ENCODE measurements around the gene TNFRSF21.
"Not testable (repeated sequence)": the region's sequence is repeated elsewhere in the genome, so short reads cannot be mapped to it uniquely, and the experiment has no call there.

TNFRSF21 gene

DNA sequence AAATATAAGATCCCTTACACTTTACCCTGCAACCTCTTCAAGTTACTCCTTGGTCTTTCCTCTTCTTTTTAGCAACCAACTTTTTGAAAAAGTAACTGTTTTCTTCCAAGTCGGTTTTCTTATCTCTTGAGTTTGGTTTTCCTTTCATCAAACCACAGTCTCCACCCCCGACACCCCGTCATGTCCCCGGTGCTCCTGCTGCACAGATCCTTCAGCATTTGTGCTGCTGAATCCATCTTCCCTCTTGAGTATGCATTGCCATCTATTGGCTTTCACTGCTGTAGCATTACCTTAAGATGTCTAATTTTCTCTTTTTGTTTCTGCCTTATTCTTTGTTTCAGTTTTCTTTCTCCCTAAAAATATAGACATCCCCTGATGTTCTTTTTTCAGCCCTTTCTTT, 11.9 kb upstream of the TNFRSF21 start:
- DNase-seq (ENCODE audit: low spot score), result no peak

DNA sequence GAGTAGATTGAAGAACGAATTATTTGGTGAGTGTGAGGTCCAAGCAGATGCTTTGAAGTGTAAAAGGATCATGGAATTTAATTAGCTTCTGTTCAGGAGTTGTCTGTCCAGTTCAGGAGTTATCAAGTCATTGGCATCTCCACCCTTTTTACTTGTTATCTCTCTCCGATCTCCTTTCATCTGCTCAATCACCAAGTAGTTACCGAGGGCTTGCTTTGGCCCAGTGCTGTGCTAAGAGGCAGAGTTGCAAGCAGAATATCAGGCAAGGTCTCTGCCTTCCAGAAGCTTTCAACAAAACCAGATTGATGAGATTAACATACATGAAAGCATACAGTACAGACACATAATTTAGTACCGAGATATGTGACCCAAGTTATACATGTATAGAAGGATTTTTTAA, 10.2 kb upstream of the TNFRSF21 start:
- DNase-seq (ENCODE audit: low spot score), result no peak

DNA sequence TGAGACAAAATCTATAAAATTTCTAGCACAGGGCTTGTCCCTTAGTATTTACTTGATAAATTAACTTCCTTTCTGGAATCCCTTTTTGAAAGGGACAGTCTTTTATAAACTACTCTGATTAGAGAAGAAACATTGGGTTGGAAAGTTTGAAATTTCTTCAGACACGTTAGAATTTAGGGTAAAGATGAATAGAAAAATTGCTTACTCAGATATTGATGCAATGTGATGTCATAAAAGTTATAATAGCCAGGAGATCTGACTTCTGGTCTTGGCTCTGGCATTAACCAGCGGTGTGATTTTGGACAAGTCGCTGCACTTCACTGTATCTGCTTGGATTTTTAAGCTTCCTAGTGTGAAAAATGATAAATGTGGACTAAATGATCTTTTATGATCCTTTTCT, 9.7 kb upstream of the TNFRSF21 start:
- DNase-seq (ENCODE audit: low spot score), result no peak

DNA sequence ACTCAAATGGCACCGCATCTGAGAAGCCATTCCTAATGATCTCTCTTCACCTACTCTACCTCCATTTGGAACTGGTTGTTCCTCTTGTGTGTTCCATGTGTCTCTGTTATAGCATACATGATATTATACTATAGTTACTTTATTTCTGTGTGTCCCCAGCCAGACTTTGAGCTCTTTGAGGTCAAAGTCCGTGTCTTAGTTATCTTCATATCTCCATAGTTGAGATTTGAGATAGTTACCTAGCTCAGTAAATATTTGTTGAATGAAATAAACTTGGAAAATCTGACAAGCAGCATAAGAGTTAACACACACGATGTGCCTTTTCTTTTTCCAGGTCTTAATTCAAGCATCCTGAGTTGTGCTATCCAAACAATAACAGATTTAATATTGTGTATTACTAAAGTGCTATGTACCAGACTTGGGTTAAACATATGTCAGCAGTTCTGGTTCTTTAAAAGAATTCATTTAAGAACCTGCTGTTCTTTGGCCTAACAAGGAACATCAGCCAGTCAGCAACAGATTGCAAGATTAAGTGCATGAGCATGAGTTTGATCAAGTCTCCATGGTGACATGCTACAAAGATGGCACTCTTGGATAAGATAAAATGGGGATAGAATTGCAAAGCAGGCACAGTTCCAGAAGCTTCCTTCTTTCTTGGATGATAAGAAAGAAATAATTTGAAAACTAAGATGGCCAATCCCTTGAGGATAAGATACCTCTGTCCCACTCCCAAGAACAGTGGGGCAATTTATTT, 8.7 kb upstream of the TNFRSF21 start:
- no peak for DNase-seq (ENCODE audit: low spot score)

DNA sequence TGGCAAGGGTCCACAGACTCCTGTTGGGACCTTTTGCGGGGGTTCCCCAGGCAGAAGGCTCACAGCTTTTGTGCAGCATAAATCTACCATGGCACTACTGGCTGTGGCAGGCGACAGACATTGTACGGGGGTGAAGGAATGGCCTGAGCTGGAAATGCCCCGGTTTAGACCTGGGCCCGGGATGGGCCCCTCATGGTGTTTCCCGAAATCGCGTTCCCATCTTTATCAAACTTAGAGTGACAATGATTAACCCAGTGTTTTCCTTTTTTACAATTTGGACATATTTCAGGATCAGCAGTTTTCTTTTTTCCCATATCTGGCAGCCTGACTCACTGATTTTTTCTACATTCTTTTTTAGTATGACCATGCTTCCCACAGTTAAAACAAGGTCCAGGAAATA, 5.5 kb upstream of the TNFRSF21 start:
- DNase-seq (ENCODE audit: low spot score), result not testable (repeated sequence)

DNA sequence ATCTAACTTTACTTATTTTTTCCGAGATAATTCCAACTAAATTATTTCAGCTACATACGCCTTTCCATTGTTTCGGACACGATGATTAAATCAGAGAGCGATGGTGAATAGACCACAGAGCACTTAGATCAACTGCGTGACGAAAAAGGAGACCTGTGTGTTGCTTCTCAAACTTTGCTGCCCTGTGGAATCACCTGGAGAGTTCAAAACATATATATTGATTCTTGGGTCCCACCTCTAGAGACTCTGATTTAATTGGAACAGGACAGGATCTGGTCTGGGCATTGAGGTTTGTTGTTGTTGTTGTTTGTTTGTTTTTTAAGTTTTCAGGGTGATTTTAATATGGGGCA, 401 bp upstream of the TNFRSF21 start:
- DNase-seq (ENCODE audit: low spot score), result no peak

DNA sequence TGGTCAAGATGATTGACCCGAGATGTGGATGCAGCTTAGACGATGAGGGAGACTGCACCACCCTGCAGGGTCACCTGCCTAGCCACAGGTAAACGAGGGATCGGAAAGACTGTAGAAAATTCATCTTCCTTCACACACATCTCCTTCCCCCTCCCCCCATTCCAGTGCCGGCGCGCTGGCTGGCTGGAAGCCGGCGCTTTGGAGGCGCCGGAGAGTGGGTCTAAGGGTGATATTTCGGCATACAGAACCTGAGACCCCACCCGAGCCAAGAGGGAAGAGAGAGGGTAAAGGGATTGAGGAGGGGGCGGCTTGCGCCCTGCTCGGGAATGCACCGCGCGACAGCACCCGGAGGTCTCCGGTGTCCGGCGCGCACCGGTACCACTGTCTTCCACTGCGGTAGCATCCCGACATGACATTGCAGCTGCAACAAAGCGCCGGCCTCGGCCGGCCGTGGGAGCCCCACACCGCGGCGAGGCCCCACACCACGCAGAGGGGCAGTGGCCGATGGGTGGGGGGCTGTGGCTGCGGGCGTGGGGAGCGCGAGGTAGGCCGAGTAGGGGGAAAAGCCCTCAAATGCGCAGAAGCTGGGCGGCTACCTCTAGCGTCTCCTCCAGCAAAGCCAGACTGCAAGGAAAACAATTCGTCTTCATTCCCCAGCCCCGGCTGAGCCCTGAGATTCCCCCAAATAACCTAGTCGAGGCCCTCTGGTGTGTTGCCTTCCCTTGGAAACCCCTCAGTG, 984 bp downstream of the TNFRSF21 start:
- no peak for DNase-seq (ENCODE audit: low spot score)

DNA sequence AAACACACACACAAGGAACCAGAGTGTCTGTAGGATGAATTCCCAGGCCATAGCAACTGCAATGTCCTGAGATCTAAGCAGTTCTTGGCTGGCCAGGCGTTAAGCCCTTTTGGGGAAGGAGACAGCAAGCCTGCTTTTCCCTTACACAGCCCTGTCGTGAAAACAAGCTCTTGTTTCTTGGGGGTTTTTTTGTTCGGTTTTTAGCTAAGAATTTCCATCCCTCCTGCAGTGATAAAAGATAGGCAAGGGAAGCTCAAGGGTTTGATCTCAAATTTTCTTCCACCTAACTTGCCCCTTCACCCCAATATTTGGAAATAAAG, 1.5 kb downstream of the TNFRSF21 start:
- no peak for DNase-seq (ENCODE audit: low spot score)

DNA sequence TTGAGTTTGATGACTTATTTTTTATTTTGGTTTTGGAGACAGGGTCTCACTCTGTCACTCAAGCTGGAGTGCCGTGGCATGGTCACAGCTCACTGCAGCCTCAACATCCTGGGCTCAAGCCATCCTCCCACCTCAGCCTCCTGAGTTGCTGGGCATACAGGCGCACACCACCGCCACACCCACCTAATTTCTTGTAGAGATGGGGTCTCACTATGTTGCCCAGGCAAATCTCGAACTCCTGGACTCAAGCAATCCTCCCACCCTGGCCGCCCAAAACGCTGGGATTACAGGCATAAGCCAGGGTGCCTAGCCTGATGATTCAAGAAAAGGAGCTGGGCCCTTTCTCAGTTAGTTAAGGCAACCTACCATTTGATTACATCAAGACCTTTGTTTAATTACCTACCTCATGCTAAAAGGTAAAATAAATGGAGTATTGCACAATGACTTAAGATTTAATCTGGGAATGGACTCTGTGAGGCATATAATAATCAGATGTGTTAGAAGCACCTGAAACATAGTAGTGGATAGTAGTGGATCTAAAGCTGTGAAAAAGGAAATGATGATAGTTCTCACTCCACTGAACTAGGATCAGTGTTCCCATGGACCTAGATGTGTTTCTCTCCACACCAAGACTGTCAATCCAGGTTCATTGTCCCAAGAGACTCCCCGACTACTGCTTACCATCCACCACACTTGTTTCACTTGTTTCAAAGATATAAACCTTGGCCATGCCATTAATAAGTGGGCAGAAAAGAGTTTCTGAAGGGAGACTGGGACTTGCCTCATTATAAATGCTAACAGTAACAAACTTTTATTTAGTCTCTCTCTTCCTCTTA, 2.1 kb downstream of the TNFRSF21 start:
- DNase-seq (ENCODE audit: low spot score), result no peak

DNA sequence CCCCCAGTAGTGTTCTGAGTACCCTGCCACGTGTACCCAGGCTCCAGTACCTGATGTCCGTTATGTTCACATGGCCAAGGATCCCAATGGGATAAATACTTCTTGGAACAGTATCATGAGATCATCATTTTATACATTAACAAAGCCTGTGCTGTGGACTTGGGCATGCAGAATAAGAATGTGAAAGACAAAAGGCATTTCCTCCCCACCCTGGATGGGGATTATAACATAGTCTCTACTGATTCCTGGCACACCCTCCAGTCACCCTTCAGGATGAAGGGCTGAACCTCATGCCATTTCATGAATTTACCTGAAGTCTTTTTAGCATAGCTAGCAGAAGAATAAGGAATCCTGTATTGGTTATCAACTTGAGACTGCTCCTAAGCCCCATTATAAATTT, 2.8 kb downstream of the TNFRSF21 start:
- no peak for DNase-seq (ENCODE audit: low spot score)

DNA sequence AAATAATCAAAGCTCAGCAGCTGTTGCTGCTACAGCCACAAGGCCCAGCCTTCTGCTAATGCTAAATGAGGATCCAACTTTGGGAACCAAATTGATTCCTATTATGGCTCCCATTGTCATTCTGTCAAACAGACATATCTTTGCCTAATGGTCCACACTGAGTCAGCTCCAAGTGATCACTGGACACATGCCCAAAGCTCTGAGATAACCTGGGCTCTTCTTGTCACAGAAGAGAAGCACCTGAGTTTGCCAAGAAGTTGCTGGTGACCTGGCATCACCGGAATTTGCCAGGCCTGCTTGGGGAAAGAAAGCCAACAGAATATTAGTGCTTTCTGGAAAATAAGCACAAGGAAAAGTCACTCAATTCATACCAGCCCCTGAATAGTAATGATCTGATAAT, 5.8 kb downstream of the TNFRSF21 start:
- DNase-seq (ENCODE audit: low spot score), result no peak

DNA sequence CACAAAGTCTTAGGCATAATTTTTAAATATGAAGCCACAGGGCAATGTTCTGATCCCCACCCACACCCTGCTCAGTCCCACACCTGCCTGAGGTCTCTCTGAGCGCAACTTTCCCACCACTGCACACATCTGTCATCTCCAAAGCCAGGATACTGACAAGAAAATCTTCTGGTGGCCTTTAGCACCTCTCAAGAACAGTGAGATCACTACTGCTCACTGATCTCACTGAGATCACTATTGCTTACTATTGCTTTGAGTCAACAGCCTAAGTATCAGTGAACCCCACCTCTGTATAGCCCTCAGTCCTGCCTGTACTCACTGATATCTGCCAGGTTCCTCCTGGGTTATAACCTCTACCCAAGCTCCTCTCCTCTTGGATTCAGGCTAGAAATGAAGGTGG, 6.4 kb downstream of the TNFRSF21 start:
- DNase-seq (ENCODE audit: low spot score), result no peak

DNA sequence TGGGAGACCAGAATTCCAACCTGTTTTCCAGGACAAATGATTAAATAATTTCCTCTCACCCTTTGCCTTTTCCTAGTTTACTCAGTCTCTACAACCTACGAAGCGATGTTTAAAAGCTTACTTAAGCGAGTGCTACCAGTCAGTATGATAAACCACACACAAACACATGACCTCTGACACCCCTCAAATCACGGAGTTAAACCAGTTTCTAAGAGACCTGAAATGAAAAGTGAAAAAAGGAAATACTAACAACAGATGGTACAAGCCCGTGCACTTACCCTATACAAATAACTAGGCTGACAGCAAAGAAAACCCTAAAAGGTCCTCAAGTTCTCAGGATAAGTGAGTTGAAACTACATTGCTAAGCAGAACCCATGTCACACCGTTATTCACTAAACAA, 7.7 kb downstream of the TNFRSF21 start:
- no peak for DNase-seq (ENCODE audit: low spot score)

DNA sequence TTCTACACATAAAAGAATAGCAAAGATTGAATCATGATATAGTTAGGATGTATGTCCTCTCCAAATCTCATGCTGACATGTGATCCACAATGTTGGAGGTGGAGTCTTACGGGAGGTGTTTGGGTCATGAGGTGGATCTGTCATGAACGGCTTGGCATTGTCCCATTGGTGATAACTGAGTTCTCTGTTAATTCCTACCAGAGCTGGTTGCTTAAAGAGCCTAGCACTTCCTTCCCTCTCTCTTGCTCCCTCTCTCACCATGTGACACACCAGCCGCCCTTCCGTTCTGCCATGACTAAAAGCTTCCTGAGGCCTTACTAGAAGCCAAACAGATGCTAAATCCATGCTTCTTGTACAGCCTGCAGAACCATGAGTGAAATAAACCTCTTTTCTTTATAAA, 8.3 kb downstream of the TNFRSF21 start:
- DNase-seq (ENCODE audit: low spot score), result no peak

DNA sequence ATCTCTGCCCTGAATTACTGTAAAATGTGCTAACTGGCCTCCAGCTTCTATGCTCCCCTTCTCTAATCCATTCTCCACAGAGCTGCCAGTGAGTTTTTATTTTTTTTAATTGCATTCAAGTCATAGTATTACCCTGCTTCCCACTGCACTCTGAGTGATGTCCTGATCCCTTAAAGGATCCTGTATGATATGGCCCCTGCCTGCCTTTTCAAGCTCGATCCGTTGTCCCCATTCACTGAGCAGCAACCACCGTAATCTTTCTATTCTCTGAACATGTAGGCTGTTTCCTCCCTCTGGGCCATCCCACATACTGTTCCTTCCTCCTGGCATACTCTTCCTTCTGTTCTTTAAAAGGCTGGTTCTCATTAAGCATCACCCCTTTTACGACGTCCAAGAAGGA, 9.3 kb downstream of the TNFRSF21 start:
- no peak for DNase-seq (ENCODE audit: low spot score)

DNA sequence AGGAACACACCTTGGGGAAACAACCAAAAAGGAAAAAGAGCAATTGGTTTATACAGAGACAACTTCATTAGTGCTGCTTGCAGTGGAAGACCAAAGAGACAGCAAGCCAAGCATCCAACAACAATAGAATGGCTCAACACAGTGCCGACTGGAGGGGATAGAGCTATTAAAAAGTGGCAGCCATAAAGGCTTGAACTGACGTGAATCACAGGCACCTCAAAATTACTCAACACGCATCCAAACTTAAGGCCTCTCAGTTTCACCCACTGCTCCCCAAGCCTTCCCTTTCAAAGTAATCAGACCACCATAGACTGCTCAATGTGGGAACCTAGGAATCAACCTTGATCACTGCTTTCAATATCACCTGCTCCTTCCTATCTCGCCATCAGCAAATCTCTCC, 9.7 kb downstream of the TNFRSF21 start:
- no peak for DNase-seq (ENCODE audit: low spot score)

DNA sequence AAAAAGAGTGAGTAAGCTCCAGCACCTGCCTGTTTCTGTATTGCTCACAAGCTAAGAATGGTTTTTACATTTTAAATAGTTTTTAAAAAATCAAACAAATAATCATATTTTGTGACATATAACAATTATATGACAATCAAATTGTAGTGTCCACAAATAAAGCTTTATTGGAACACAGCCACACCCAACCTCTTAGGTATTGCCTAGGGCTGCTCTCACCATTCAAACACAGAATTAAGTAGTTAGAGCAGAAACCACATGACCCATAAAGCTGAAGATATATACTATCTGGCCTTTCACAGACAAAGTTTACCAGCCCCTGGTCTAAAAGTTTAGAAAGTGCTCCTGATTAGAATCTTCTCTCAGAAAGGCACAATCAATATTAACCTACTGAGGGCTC, 11.2 kb downstream of the TNFRSF21 start:
- DNase-seq (ENCODE audit: low spot score), result no peak

DNA sequence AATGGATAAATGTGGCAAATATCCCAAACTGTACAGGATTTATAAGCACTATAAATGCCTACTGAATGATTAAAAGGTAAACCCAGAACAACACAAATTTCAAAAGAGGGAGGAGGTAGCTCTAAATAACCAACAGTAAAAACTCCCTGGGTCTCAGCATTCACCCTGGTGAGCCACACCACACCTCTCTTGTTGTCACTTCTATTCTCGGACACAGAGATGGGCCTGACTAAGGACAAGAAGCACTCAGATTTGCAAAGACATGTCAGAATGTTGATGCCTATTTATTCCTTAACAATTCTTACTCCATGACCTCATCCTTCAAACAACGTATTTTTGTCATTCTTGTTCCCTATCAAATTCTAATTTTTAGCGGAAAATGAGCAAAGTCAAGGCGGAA, 14.7 kb downstream of the TNFRSF21 start:
- DNase-seq (ENCODE audit: low spot score), result no peak

DNA sequence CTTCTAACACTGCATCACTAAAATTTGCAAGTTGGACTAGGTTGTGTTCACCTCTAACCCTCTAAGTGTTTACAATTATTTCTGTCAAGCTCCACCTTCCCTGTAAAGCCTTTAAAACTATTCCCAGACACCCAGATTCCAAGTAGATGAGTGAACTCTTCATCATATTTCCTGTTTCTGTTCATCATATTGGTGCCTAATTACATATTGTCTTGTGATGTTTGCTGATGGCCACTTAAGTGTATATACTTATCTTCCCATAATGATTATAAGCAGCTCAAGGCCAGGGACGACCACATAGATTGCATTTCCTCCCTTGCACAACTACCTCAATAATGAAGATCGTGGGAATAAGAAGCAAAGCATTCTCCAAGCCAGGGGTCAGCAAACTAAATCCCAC, 16.8 kb downstream of the TNFRSF21 start:
- DNase-seq (ENCODE audit: low spot score), result no peak

DNA sequence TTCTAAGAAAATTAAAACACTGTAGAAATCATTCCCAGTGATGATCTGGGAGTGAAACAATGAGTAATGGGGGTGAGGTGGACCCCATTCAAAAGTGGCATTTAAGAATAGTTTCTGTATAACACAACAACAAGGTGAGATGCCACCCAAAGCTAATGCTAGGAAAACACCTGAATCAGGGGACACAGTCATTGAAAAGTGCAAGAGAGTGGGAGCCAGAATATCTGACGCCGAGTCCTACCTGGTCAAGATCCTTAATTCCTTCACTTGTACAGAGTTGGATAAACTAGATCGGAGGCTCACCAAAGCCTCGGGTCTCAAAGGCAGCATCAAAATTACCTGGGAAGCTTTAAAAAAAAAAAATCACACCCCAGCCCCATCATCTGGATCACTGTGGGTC, 17.7 kb downstream of the TNFRSF21 start:
- DNase-seq (ENCODE audit: low spot score), result no peak

DNA sequence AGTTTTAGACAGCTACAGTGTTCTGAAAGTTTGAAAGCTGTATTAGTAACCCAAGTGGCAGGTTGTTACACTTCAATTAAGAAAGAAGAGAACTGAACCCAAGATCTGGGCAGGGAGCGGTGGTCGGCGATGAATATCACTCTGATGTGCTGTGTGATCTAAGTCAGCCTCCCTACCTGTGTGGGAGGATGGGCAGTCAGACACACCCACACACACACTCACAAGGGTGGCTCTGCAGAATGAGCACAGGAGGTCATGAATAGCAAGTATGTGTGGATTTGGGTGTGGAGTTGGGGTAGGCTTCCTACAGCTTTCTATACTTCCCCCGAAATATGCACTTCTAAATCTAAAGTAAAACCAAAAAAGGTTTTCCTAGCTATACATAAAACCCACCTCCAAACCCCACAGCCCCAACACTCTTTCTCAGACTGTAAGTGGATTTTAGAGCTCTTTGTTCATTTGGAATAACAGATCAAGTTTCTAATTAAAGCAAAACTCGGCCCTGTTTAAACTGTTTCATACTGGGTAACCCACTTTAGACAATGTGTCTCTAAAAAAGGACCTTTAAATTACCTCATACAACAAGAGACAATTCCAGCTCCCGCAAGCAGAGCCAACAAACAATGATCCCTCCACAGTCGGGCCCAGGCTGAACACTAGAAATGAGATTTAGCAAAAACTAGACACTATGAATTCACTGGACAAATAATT, 19.4 kb downstream of the TNFRSF21 start:
- DNase-seq (ENCODE audit: low spot score), result no peak

DNA sequence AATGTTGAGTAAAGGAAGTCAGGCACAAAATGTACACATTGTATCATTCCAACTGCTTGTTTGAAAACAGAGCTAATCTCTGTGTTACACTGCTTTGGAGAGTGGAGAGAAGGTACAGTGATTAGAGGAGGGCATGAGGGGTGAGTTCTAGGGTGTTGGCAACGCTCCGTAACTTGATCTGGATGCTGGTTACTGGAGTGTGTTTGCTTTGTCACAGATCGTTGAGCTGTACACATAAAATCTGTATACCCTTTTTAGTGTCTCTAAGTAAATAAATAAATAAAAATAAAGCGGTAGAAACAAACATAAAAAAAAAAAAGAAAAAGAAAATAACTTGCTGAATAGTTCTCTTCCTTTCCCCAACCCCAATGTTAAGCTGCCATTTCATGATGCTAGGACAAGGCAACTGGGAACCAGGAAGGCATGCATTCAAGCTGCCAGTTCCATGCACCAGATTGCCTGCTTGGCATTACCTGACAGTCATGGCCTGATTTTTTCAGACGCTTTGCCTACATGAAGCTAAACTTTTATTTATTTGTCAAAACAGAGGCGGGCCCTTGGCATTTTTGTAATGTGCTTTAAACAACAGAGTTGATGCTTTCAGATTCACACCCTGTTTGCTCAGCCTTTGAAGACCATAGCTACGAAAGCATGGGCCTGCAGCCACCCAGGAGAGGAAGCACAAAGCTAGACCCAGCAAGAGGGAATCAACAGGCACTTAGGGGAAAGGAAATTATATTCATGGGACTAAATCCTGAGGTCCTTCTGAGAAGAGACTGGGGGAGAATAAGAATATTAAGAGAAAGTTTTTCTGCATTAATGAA, 21.2 kb downstream of the TNFRSF21 start:
- no peak for DNase-seq (ENCODE audit: low spot score)
